ENCODE results near the gene ZNF441.
"Not testable (repeated sequence)": the region's sequence is repeated elsewhere in the genome, so short reads cannot be mapped to it uniquely, and the experiment has no call there.

ZNF441 gene

DNA sequence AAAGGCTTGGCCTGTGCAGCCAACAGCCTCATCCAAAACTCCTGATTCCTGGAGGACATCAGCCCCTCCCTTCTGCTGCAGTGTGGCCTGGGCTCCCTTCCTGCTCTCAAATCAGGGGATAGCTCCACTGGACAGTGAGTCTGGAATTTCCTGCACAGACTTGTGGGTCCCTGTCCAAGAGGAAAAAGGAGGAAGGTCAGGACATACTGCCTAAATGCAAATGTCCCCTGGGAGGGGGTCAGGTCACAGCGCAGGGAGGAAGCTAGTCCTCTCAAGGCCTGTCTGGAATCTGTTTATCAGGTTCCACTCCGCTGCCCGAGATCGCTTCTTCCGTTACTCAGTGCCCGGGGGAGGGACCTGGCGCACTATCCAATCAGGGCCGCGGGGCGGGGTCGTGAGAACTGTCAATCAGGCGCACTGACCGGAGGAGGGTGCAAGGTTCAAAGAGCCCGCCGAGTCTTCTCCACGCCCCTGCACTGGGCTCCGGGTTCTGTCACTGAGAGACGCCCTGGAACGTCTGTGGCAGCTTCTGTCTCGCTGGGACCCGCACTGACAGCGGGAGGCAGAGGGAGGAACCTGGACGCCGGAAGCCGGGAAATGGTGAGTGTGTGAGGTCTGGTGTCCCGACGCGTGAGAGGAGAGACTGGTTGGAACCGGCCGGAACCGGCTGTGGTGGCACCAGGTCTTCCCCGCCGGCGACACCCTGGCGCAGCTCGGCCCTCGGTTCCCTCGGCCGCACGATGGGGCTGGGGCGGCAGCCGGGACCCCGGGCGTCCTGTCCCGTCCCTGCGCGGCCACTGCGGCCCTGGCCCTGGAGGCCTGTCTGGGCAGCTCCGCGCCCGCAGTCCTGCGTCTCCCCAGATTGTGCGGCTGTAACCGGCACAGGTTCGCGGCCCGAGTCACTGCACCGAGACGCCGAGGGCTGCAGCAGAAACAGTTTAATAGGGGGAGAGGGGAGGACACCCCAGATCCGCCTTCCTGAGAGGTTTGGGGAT lies at the start of gene ZNF441:
Gene ZNF441, plus strand, starts transcription at position 404 of the 995 bp plus-strand sequence. Its CDS starts 194 bp downstream, at position 598.
- peak; percentile 89 for DNase-seq (ENCODE audit: low read depth)

DNA sequence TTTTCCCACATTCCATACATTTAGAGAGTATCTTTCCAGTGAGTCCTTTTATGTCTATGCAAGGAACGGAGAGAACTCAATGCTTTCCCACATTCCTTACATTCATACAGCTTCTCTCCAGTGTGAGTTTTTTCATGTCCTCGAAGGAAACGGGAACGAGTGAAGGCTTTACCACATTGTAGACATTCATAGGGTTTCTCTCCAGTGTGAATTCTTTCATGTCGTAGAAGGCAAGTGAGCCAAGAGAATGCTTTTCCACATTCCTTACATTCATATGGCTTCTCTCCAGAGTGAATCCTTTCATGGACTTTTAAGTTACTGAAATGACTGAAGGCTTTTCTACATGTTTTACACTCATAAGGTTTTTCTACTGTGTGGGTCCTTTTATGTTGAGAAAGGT lies 45.1 kb upstream of the ZNF441 start:
- no peak for DNase-seq (ENCODE audit: low read depth)

DNA sequence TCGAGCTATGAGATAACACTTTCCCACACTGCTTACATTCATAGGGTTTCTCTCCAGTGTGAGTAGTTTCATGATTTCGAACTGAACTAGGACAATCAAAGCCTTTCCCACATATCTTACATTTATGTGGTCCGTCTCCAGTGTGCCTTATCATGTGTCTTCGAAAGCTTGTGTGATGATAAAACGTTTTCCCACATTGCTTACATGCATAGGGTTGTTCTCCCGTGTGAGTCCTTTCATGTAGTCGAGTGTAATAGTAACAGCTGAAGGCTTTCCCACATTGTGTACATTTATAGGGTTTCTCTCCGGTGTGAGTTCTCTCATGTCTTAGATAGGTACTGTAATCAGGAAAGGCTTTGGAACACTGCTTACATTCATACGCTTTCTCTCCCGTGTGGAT lies 44.4 kb upstream of the ZNF441 start:
- DNase-seq (ENCODE audit: low read depth) = no peak

DNA sequence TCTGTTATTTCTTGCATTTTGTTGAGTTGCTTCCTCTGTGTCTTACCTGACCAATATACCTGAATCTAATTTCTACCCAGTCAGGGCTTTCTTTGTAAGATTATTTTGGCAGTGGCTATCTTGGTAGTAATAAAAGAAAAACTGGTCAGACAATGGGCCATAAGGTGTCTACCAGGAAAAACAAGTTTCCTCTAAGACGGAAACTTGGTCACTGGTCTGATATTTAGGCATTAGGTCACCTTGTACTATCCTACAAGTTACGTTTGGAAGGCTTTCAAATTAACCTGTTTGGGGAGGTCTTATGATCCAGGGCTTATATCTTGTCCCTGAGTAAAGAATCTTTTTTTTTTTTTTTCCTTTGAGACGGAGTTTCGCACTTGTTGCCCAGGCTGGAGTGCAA lies 37.2 kb upstream of the ZNF441 start:
- DNase-seq (ENCODE audit: low read depth) = no peak

GRCh38 chr19:11735375-11735774 lies 31.4 kb upstream of the ZNF441 start:
- no peak for DNase-seq (ENCODE audit: low read depth)

DNA sequence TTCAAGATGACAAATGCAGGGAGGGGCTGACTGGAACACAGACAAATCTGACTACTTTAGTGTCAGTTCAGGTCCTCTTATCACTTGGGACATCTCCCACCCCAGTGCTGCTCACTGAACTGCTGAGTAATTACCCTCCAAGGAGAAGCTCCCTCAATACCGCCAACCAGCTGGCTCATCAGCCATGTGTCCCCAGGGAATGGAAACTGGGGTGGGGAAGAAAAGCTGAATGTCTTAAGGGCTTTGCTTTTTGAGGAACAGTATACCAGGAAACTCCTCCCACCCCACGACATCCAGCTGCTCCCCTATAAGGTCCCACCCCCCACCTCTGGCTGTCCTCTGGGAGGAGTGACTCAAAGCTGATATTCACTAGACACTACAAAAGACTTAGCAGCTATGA lies 30.1 kb upstream of the ZNF441 start:
- DNase-seq (ENCODE audit: low read depth) = no peak

GRCh38 chr19:11737964-11738745 lies 28.6 kb upstream of the ZNF441 start:
- no peak for DNase-seq (ENCODE audit: low read depth)

- DNase-seq (ENCODE audit: low read depth) = peak; percentile 83
Observed at GRCh38 chr19:11738746-11739620, 27.8 kb upstream of the ZNF441 start, which contains the start of gene ZNF823. TSS of gene ZNF823 (minus strand) at chr19:11738946. CDS start at chr19:11738819, 127 bp downstream.

DNA sequence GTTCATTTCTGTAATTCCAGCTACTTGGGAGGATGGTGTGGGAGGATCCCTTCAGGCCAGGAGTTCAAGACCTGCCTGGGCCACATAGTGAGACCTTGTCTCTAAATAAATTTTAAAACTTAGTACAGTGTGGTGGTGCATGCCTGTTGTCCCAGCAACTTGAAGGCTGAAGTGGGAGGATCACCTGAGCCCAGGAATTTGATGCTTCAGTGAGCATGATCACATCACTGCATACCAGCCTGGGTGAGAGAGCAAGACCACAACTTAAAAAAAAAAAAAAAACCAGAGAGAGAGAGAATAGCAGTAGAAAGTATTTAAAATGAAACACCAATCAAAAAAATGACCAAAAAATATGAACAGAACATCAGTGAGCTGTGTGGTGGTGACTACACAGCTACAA lies 20.9 kb upstream of the ZNF441 start:
- no peak for DNase-seq (ENCODE audit: low read depth)

- no peak for DNase-seq (ENCODE audit: low read depth)
Observed at GRCh38 chr19:11747277-11747676, 19.5 kb upstream of the ZNF441 start.

DNA sequence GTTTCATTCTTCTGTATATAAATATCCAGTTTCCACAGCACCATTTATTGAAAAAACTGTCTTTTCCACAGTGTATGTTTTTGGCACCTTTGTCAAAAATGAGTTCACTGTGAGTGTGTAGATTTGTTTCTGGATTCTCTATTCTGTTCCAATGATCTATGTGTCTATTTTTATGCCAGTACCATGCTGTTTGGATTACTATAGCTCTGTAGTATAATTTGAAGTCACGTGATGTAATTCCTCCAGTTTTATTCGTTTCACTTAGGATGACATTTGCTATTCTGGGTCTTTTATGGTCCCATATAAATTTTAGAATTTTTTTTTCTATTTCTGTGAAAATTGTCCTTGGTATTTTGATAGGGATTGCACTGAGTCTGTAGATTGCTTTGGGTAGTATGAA lies 17.0 kb upstream of the ZNF441 start:
- DNase-seq (ENCODE audit: low read depth) = no peak

DNA sequence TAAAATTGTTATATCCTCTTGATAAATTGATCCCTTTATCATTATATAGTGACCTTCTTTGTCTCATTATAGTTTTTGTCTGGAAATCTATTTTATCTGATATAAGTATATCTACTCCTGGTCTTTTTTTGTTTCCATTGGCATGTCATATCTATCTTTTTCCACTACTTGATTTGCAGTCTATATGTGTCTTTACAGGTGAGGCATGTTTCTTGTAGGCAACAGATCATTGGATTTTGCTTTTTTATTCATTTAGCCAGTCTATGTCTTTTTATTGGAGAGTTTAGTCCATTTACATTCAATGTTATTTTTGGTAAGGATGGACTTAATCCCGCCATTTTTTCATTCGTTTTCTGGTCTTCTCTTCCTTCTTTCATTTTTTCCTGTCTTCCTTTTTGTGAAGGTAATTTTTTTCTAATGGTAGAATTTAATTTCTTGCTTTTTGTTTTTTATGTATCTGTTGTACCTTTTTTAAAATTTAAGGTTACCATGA lies 14.5 kb upstream of the ZNF441 start:
- DNase-seq (ENCODE audit: low read depth) = no peak

GRCh38 chr19:11754663-11755062 lies 12.1 kb upstream of the ZNF441 start:
- DNase-seq (ENCODE audit: low read depth) = no peak

GRCh38 chr19:11756965-11757364 lies 9.8 kb upstream of the ZNF441 start:
- DNase-seq (ENCODE audit: low read depth) = no peak

DNA sequence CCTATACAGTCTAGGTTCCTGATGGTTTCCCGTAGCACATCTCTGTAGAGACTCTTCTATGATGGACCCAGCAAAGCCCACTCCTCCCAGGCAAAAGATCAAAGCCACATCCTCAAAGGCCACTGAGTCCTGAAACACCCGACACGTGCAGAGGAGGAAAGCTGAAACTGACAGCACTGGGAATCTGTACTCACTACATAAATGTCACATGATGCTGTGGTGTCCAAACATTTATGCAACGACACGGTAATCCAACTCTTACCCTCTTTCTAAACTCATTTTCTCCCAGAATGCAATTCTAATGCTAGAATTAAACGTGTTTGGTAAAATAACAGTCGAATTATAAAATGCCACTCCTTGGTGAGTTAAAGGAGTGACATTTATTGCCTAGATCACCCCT lies 7.0 kb upstream of the ZNF441 start:
- DNase-seq (ENCODE audit: low read depth) = no peak

DNA sequence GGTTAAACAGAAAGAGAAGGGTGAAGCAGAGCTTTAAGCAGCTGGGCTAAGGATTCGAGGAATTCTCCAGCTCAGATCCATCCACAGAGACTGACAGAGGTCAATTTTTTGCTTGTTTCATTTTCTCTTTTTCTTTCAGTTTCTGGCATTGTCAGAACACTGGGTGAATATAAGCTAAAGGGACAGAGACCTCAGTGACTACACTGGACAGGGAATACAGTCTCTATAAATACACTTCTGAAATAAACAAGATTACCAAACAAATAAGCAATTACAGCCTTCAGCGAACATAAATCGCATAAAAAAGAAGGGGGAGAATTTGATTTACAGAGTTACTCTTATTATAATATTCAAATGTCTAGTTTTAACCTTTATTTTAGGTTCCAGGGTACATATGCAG lies 3.7 kb upstream of the ZNF441 start:
- DNase-seq (ENCODE audit: low read depth) = no peak

DNA sequence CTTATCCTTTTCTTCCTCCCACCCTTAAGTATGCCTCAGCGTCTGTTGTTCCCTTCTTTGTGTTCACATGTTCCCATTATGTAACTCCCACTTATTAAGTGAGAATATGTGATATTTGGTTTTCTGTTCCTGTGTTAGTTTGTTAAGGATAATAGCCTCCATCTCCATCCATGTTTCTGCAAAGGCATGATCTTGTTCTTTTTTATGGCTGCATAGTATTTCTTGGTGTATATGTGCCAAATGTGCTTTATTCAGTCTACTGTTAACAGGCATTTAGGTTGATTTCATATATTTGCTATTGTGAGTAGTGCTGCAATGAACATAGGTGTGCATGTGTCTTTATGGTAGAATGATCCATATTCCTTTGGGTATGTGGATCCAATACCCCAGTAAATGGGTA lies 3.2 kb upstream of the ZNF441 start:
- no peak for DNase-seq (ENCODE audit: low read depth)

GRCh38 chr19:11767633-11768133 lies 883 bp downstream of the ZNF441 start:
- DNase-seq (ENCODE audit: low read depth) = no peak

DNA sequence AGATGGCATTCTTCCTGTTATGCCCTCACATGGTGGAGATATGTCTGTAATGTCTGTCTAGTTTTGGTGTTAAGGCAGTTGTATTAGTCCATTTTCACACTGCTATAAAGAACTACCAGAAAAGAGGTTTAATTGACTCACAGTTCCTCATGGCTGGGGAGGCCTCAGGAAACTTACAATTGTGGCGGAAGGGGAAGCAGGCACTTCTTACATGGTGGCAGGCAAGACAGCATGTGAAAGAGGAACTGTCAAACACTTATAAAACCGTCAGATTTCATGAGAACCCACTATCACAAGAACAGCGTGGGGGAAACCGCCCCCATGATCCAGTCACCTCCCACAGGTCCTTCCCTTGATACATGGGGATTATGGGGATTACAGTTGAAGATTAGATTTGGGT lies 3.2 kb downstream of the ZNF441 start:
- no peak for DNase-seq (ENCODE audit: low read depth)

- not testable (repeated sequence) for DNase-seq (ENCODE audit: low read depth)
Observed at GRCh38 chr19:11771520-11771919, 4.7 kb downstream of the ZNF441 start.

GRCh38 chr19:11776669-11777068 lies 9.9 kb downstream of the ZNF441 start:
- DNase-seq (ENCODE audit: low read depth) = not testable (repeated sequence)
